Suprapubic skin (tissue), 4 donors: ENCODE data around the gene FBLIM1.

ENCODE experiments used
- EP300 ChIP-seq: sonication (generic); formaldehyde crosslinking; IDR thresholded peaks from one replicate; pipeline ENCODE4 v1.6.1; 2017; ENCODE audit warnings: antibody characterized with exemption
- POLR2A ChIP-seq, 2 donors: fragments of 450-650 bp; IDR thresholded peaks; one replicate each; pipeline ENCODE4 v1.6.1; 2017; ENCODE audit warnings: antibody characterized with exemption in 2 of 2, mild to moderate bottlenecking in 2 of 2, moderate library complexity in 2 of 2
- POLR2AphosphoS5 ChIP-seq, 3 donors: sonication (generic); formaldehyde crosslinking; IDR thresholded peaks; one replicate each; pipeline ENCODE4 v1.6.1; 2017; ENCODE audit warnings: antibody characterized with exemption in 3 of 3
- TF ChIP-seq, protein P1 (sequence below), 2 donors: fragments of 200-600 bp in 1 of 2; fragments of 450-650 bp in 1 of 2; sonication (generic) in 1 of 2; IDR thresholded peaks; one replicate each; pipeline ENCODE4 v1.5.1; 2016 to 2019; ENCODE audit warnings: antibody characterized with exemption in 2 of 2, mild to moderate bottlenecking in 1 of 2, moderate library complexity in 1 of 2

DNA sequence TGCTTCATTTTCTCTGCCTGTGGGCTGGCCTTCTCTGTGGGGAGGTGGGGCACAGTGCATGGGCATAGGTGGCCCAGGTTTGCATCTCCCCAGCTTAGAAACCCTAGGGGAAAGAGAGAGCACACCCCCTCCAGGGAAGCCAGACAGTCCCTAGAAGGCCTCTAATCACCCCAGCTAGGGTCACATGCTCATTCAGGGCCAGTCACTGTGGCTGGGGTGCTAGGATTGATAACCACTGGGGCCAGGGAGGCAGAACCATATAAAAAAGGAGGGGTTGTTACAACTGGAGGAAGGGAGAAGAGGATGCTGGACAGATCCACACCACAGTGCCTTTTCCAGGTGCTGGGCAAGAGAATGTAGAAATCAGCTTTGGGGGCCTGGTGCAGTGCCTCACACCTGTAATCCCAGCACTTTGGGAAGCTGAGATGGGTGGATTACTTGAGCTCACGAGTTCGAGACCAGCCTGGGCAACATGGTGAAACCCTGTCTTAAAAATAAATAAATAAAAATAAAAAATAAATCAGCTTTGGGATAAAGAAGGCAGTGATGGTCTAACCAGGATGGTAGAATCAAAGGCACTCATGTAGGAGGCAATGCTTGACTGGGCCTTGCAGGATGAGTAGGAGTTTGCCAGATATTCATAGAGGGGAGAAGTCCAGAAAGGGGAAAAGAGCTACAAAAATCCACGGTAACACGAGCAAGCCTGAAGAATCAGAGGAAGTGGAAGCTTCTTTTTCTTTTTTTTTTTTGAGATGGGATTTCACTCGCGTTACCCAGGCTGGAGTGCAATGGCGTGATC lies 19.5 kb downstream of the FBLIM1 start:
- TF ChIP-seq EP300 (no peak), POLR2AphosphoS5 (IDR thresholded peaks at IDR 0.05) (no peak), POLR2A (IDR thresholded peaks at IDR 0.05) (no peak)
- TF ChIP-seq, protein P1, sequence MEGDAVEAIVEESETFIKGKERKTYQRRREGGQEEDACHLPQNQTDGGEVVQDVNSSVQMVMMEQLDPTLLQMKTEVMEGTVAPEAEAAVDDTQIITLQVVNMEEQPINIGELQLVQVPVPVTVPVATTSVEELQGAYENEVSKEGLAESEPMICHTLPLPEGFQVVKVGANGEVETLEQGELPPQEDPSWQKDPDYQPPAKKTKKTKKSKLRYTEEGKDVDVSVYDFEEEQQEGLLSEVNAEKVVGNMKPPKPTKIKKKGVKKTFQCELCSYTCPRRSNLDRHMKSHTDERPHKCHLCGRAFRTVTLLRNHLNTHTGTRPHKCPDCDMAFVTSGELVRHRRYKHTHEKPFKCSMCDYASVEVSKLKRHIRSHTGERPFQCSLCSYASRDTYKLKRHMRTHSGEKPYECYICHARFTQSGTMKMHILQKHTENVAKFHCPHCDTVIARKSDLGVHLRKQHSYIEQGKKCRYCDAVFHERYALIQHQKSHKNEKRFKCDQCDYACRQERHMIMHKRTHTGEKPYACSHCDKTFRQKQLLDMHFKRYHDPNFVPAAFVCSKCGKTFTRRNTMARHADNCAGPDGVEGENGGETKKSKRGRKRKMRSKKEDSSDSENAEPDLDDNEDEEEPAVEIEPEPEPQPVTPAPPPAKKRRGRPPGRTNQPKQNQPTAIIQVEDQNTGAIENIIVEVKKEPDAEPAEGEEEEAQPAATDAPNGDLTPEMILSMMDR (IDR thresholded peaks at IDR 0.05) = no peak
